Uterus (tissue), 4 donors: ENCODE measurements around the gene MLLT6. TPM values are rescaled to one million over a fixed set of nuclear protein-coding genes. Genes with fewer than 3 reads are reported as not detected.

Experiments used
- DNase-seq, 2 donors: peaks; one replicate each; pipeline ENCODE4 v3.0.0-alpha.2; 2019 to 2020
- H3K27ac ChIP-seq, 2 donors: fragments of 200-600 bp; sonication (generic); 1 replicate in 1 of 2; 2 replicates in 1 of 2; pipeline ENCODE4 v1.5.1; 2016 to 2018
- H3K27me3 ChIP-seq, 2 donors: fragments of 200-600 bp; sonication (generic); one replicate each; pipeline ENCODE4 v1.5.1; 2018 to 2019; ENCODE audit warnings: control low read depth in 1 of 2
- H3K36me3 ChIP-seq, 2 donors: fragments of 200-600 bp; sonication (generic); one replicate each; pipeline ENCODE4 v1.5.1; 2019; ENCODE audit warnings: control low read depth in 1 of 2
- H3K4me1 ChIP-seq, 2 donors: fragments of 200-600 bp; sonication (generic); one replicate each; pipeline ENCODE4 v1.5.1; 2018 to 2019; ENCODE audit warnings: control low read depth in 1 of 2
- H3K4me3 ChIP-seq, 2 donors: fragments of 200-600 bp; sonication (generic); 1 replicate in 1 of 2; 2 replicates in 1 of 2; pipeline ENCODE4 v1.5.1; 2018 to 2019; ENCODE audit warnings: mild to moderate bottlenecking in 1 of 2
- H3K9me3 ChIP-seq, 2 donors: fragments of 200-600 bp; sonication (generic); one replicate each; pipeline ENCODE4 v1.5.1; 2019; ENCODE audit warnings: control low read depth in 1 of 2
- POLR2A ChIP-seq, 2 donors: fragments of 450-650 bp; IDR thresholded peaks; one replicate each; pipeline ENCODE4 v1.6.1; 2016; ENCODE audit warnings: antibody characterized with exemption in 2 of 2, mild to moderate bottlenecking in 1 of 2, moderate library complexity in 1 of 2
- intact Hi-C: fragments of 100-400 bp; cut with DNase I; formaldehyde crosslinking; loops from one replicate; pipeline ENCODE4 v1.15.1; 2023; ENCODE audit warnings: low total_unique reads
- microRNA-seq: library from miRNA; unstranded; fragments of <30 nt; microRNA quantifications from one replicate; pipeline ENCODE4, GENCODE V29; 2016; ENCODE audit warnings: borderline microRNAs expressed, borderline replicate concordance
- small RNA-seq: library from RNA; depleted of rRNA; stranded (forward); fragments of <200 nt; gene quantifications from one replicate; pipeline ENCODE3, GENCODE V24; 2016
- total RNA-seq, 4 donors: library from RNA; depleted of rRNA in 3 of 4; stranded (reverse); fragments of >200 nt in 3 of 4; gene quantifications; one replicate each; pipeline versions ENCODE4 v1.1.0 to v1.2.4, GENCODE V29; 2014 to 2023
- TF ChIP-seq, protein P1 (sequence below), 4 experiments: fragments of 200-600 bp in 2 of 4; fragments of 450-650 bp in 2 of 4; sonication (generic) in 2 of 4; IDR thresholded peaks; one replicate each; pipeline ENCODE4 v1.5.1; 2016 to 2019; ENCODE audit warnings: antibody characterized with exemption in 4 of 4, mild to moderate bottlenecking in 2 of 4, moderate library complexity in 1 of 4
- donor health status: DM: yes; HTN: yes; CAD: no.

The MLLT6 gene
- total RNA-seq, 4 donors from 2014 or later, result 32.3 to 218 (median 60.3) TPM

GRCh38 chr17:38766341-38766740 is 61.3 kb downstream of the MLLT6 start:
- Histone ChIP-seq H3K4me3 (no peak overlapping the region), H3K9me3 (no peaks in the 10 kb centered on the region), H3K36me3 (no peaks in the 10 kb centered on the region), H3K27ac (no peak overlapping the region), H3K4me1 (no peaks in the 10 kb centered on the region), H3K27me3 (no peaks in the 10 kb centered on the region)
- DNase-seq, result no peak
- intact Hi-C loops, result no loop called here
- TF ChIP-seq, protein P1, sequence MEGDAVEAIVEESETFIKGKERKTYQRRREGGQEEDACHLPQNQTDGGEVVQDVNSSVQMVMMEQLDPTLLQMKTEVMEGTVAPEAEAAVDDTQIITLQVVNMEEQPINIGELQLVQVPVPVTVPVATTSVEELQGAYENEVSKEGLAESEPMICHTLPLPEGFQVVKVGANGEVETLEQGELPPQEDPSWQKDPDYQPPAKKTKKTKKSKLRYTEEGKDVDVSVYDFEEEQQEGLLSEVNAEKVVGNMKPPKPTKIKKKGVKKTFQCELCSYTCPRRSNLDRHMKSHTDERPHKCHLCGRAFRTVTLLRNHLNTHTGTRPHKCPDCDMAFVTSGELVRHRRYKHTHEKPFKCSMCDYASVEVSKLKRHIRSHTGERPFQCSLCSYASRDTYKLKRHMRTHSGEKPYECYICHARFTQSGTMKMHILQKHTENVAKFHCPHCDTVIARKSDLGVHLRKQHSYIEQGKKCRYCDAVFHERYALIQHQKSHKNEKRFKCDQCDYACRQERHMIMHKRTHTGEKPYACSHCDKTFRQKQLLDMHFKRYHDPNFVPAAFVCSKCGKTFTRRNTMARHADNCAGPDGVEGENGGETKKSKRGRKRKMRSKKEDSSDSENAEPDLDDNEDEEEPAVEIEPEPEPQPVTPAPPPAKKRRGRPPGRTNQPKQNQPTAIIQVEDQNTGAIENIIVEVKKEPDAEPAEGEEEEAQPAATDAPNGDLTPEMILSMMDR (IDR thresholded peaks at IDR 0.05), result no peak
- TF ChIP-seq POLR2A (IDR thresholded peaks at IDR 0.05), result no peak

- Histone ChIP-seq H3K27ac (no peak overlapping the region), H3K4me3 (no peak overlapping the region), H3K27me3 (no peaks in the 10 kb centered on the region), H3K4me1 (no peaks in the 10 kb centered on the region), H3K9me3 (no peaks in the 10 kb centered on the region), H3K36me3 (no peaks in the 10 kb centered on the region)
- intact Hi-C loops, result no loop called here
- TF ChIP-seq, protein P1 (IDR thresholded peaks at IDR 0.05), result no peak
- TF ChIP-seq POLR2A (IDR thresholded peaks at IDR 0.05), result no peak
- no peak for DNase-seq
These were observed 63.3 kb downstream of the MLLT6 start for GRCh38 chr17:38768417-38768816.

DNA sequence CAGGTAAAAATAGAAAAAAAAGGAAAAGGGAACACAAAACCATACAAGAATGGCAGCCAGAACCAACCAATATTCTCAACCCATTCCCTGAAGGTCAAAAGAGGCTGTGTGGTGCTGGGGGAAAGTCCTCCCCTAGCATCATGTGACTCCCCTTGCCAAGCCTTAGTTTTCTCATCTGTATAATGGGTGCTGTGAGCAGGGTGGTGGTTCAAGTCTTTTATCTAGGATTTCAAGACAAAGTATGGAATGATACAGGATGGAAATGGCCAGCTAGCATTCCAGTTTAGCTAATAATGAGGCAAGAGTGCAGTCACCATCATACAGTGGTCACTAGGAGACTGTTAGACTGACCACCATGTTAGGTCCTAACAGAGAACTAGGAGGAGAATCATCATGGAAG is 68.2 kb downstream of the MLLT6 start:
- Histone ChIP-seq H3K4me1 (no peaks in the 10 kb centered on the region), H3K9me3 (no peaks in the 10 kb centered on the region), H3K27ac (no peak overlapping the region), H3K36me3 (no peaks in the 10 kb centered on the region), H3K4me3 (no peak overlapping the region), H3K27me3 (no peaks in the 10 kb centered on the region)
- no peak for DNase-seq
- no peak for TF ChIP-seq POLR2A (IDR thresholded peaks at IDR 0.05)
- TF ChIP-seq, protein P1 (IDR thresholded peaks at IDR 0.05), result no peak
- intact Hi-C loops, result no loop called here

- no peak for TF ChIP-seq POLR2A (IDR thresholded peaks at IDR 0.05)
- TF ChIP-seq, protein P1 (IDR thresholded peaks at IDR 0.05), result no peak
- H3K36me3 ChIP-seq, result no peaks in the 10 kb centered on the region
- no peak overlapping the region for H3K4me3 ChIP-seq
- no peak for DNase-seq
- no peaks in the 10 kb centered on the region for H3K27me3 ChIP-seq
- H3K4me1 ChIP-seq, result no peaks in the 10 kb centered on the region
- no peak overlapping the region for H3K27ac ChIP-seq
- intact Hi-C loops, result no loop called here
- H3K9me3 ChIP-seq, result no peaks in the 10 kb centered on the region
These were observed 72.7 kb downstream of the MLLT6 start for GRCh38 chr17:38777641-38778250.

Small RNA genes lying within 50 kb of the gene (microRNA-seq; reads per million reads assigned to microRNA genes)
- not detected for gene MIR4726
- not detected for gene MIR4734

Small RNA genes lying within 50 kb of the gene (small RNA-seq; reads per million reads assigned to genes)
- gene MIR4726 (not detected), gene MIR4734 (not detected), gene RNA5SP440 (0.18 reads per million), gene RNU6-866P (not detected)

Other genes with a start within 250 kb of the MLLT6 start
- gene SRCIN1, start 99.3 kb upstream of the MLLT6 start, total RNA-seq, result 1 to 10 TPM in 2 of 4 donors, not detected in 2; 3.4 to 6.6 TPM
- 1 to 10 TPM in 2 of 4 donors, under 1 TPM in 1, not detected in 1; under 0.01 to 1.1 (median 1.0) TPM for gene EPOP, start 30.3 kb upstream of the MLLT6 start, total RNA-seq
- gene CISD3, start 25.1 kb downstream of the MLLT6 start, total RNA-seq, result 10 to 100 TPM in 1 of 4 donors, 1 to 10 TPM in 2, under 1 TPM in 1; 0.26 to 22.0 (median 2.9) TPM
- gene PCGF2, start 43.1 kb downstream of the MLLT6 start, total RNA-seq, result 10 to 100 TPM in 2 of 4 donors, 1 to 10 TPM in 2; 5.5 to 81.8 (median 16.2) TPM
- gene PSMB3, start 47.5 kb downstream of the MLLT6 start, total RNA-seq, result 100 to 1,000 TPM in 2 of 4 donors, 10 to 100 TPM in 2; 91.6 to 285 (median 101) TPM
- 10 to 100 TPM; 23.2 to 89.5 (median 42.3) TPM for gene PIP4K2B, start 94.3 kb downstream of the MLLT6 start, total RNA-seq
- 10 to 100 TPM in 3 of 4 donors, 1 to 10 TPM in 1; 9.1 to 26.2 (median 18.1) TPM for gene CWC25, start 120.0 kb downstream of the MLLT6 start, total RNA-seq
- 1,000 to 10,000 TPM; 1,418 to 5,044 (median 2,630) TPM for gene RPL23, start 148.4 kb downstream of the MLLT6 start, total RNA-seq
- gene LASP1, start 164.8 kb downstream of the MLLT6 start, total RNA-seq, result 100 to 1,000 TPM in 1 of 4 donors, 10 to 100 TPM in 3; 21.2 to 119 (median 58.2) TPM